HG03571 (cell line): Measurements from ENCODE around the gene AIMP2.
"Not testable (repeated sequence)": the region's sequence is repeated elsewhere in the genome, so short reads cannot be mapped to it uniquely, and the experiment has no call there.

ENCODE experiments used
- ATAC-seq: cut with Tn5 transposase; IDR thresholded peaks from one replicate; pipeline ENCODE4 v1.9.1; 2021; ENCODE audit not compliant: unreplicated experiment

Gene AIMP2

GRCh38 chr7:6026011-6026819, 17.1 kb downstream of the AIMP2 start:
- peak; percentile 87 for ATAC-seq

GRCh38 chr7:6026820-6027311, 17.8 kb downstream of the AIMP2 start:
- ATAC-seq = no peak

- no peak for ATAC-seq
Observed at GRCh38 chr7:6027806-6028365, 18.8 kb downstream of the AIMP2 start.

- ATAC-seq = no peak
Observed at GRCh38 chr7:6028563-6028962, 19.5 kb downstream of the AIMP2 start.

GRCh38 chr7:6030988-6031387, 21.9 kb downstream of the AIMP2 start, which contains the start of gene ANKRD61:
ANKRD61 (plus strand) TSS chr7:6031376; CDS start chr7:6031376, 0 bp downstream.
- ATAC-seq = no peak

- ATAC-seq = no peak
Observed at GRCh38 chr7:6031567-6031966, 22.5 kb downstream of the AIMP2 start.

- no peak for ATAC-seq
Observed at GRCh38 chr7:6032167-6032566, 23.1 kb downstream of the AIMP2 start.

- no peak for ATAC-seq
Observed at GRCh38 chr7:6032641-6033040, 23.6 kb downstream of the AIMP2 start.

GRCh38 chr7:6035165-6035564, 26.1 kb downstream of the AIMP2 start:
- no peak for ATAC-seq

GRCh38 chr7:6035686-6036085, 26.6 kb downstream of the AIMP2 start:
- no peak for ATAC-seq

GRCh38 chr7:6049780-6050179, 40.7 kb downstream of the AIMP2 start:
- ATAC-seq = no peak

- ATAC-seq = not testable (repeated sequence)
Observed at GRCh38 chr7:6051185-6051584, 42.1 kb downstream of the AIMP2 start.

- ATAC-seq = no peak
Observed at GRCh38 chr7:6056616-6057015, 47.5 kb downstream of the AIMP2 start.

- no peak for ATAC-seq
Observed at GRCh38 chr7:6057316-6058129, 48.5 kb downstream of the AIMP2 start.

- not testable (repeated sequence) for ATAC-seq
Observed at GRCh38 chr7:6059941-6060340, 50.9 kb downstream of the AIMP2 start.

- peak; percentile 78 for ATAC-seq
Observed at GRCh38 chr7:6071406-6071805, 62.3 kb downstream of the AIMP2 start.
